ENCODE data around the gene EML6. TPM values are rescaled to one million over a fixed set of nuclear protein-coding genes. Genes with fewer than 3 reads are reported as not detected.

EML6 gene
- total RNA-seq, 1 experiment from 2014 or later: 6.6 TPM

- POLR2A ChIA-PET: no interaction called here
- DNase-seq (ENCODE audit: low read depth, low spot score) (no peak), ATAC-seq (no peak)
- no peaks in the 10 kb centered on the region for H4K20me1 ChIP-seq (ENCODE audit: insufficient read depth)
- RAD21 ChIA-PET (ENCODE audit: low non-redundant PET in 1 of 2, low total read pairs in 2 of 2, uncharacterized antibody in 2 of 2, unreplicated experiment in 2 of 2): no interaction called here
- H3K79me2 ChIP-seq (ENCODE audit: insufficient read depth, low read length): no peaks in the 10 kb centered on the region
- no peaks in the 10 kb centered on the region for H3K36me3 ChIP-seq (ENCODE audit: control insufficient read depth in 1 of 2, insufficient read depth in 2 of 2, low read length in 2 of 2)
- no peaks in the 10 kb centered on the region for H3K9me3 ChIP-seq (ENCODE audit: control insufficient read depth in 1 of 2, insufficient read depth in 1 of 2, low read depth in 1 of 2, low read length in 2 of 2)
- no peak overlapping the region for H3K9ac ChIP-seq (ENCODE audit: low read length)
- intact Hi-C loops (cut with micrococcal nuclease): loop anchor here (5.0 to 10.0 kb wide), 2 partner anchors 47 to 109 kb away; no protein-coding TSS in a partner anchor
- H2AFZ ChIP-seq (ENCODE audit: low read depth, low read length, poor library complexity, severe bottlenecking): no peak overlapping the region
- H3K4me1 ChIP-seq (ENCODE audit: control insufficient read depth in 1 of 2, insufficient read depth in 2 of 2, low read length in 2 of 2): peaks cover 3 to 32% of the 10 kb centered on the region in 2 experiments; a peak in 3 of 4 replicates
- no peaks in the 10 kb centered on the region for H3K27me3 ChIP-seq (ENCODE audit: insufficient read depth, low read length)
- CTCF ChIA-PET: no interaction called here
- TF ChIP-seq FOSL1 (IDR thresholded peaks at IDR 0.05; ENCODE audit: low read depth) (no peak), MAX (IDR thresholded peaks at IDR 0.05) (no peak), YY1 (IDR thresholded peaks at IDR 0.05; ENCODE audit: extremely low read depth, insufficient replicate concordance, low read depth, low read length) (no peak), EZH2phosphoT487 (IDR thresholded peaks at IDR 0.05; ENCODE audit: borderline replicate concordance) (no peak), SRF (IDR thresholded peaks at IDR 0.05; ENCODE audit: low read depth) (no peak), CEBPB (IDR thresholded peaks at IDR 0.05; ENCODE audit: low read depth) (no peak), SP1 (IDR thresholded peaks at IDR 0.05; ENCODE audit: low read depth) (no peak), POLR2A (IDR thresholded peaks at IDR 0.05; ENCODE audit: borderline replicate concordance, extremely low read depth, insufficient read depth, insufficient read length) (no peak), EGR1 (IDR thresholded peaks at IDR 0.05; ENCODE audit: low read depth) (no peak), POLR2AphosphoS5 (IDR thresholded peaks at IDR 0.05; ENCODE audit: low read depth, low read length) (no peak), TCF7L2 (IDR thresholded peaks at IDR 0.05; ENCODE audit: borderline replicate concordance, extremely low read depth, insufficient read depth, insufficient read length) (no peak), REST (IDR thresholded peaks at IDR 0.05; ENCODE audit: low read depth) (no peak), JUND (IDR thresholded peaks at IDR 0.05) (no peak), ELF1 (IDR thresholded peaks at IDR 0.05; ENCODE audit: borderline replicate concordance, low read depth) (no peak), ZNF274 (IDR thresholded peaks at IDR 0.05; ENCODE audit: low read depth, low read length) (no peak)
- TF ChIP-seq, protein P1, sequence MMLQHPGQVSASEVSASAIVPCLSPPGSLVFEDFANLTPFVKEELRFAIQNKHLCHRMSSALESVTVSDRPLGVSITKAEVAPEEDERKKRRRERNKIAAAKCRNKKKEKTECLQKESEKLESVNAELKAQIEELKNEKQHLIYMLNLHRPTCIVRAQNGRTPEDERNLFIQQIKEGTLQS (IDR thresholded peaks at IDR 0.05): no peak
- TF ChIP-seq, protein P2, sequence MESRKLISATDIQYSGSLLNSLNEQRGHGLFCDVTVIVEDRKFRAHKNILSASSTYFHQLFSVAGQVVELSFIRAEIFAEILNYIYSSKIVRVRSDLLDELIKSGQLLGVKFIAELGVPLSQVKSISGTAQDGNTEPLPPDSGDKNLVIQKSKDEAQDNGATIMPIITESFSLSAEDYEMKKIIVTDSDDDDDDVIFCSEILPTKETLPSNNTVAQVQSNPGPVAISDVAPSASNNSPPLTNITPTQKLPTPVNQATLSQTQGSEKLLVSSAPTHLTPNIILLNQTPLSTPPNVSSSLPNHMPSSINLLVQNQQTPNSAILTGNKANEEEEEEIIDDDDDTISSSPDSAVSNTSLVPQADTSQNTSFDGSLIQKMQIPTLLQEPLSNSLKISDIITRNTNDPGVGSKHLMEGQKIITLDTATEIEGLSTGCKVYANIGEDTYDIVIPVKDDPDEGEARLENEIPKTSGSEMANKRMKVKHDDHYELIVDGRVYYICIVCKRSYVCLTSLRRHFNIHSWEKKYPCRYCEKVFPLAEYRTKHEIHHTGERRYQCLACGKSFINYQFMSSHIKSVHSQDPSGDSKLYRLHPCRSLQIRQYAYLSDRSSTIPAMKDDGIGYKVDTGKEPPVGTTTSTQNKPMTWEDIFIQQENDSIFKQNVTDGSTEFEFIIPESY (IDR thresholded peaks at IDR 0.05; ENCODE audit: extremely low read depth, insufficient replicate concordance, low read length): no peak
- TF ChIP-seq, protein P3, sequence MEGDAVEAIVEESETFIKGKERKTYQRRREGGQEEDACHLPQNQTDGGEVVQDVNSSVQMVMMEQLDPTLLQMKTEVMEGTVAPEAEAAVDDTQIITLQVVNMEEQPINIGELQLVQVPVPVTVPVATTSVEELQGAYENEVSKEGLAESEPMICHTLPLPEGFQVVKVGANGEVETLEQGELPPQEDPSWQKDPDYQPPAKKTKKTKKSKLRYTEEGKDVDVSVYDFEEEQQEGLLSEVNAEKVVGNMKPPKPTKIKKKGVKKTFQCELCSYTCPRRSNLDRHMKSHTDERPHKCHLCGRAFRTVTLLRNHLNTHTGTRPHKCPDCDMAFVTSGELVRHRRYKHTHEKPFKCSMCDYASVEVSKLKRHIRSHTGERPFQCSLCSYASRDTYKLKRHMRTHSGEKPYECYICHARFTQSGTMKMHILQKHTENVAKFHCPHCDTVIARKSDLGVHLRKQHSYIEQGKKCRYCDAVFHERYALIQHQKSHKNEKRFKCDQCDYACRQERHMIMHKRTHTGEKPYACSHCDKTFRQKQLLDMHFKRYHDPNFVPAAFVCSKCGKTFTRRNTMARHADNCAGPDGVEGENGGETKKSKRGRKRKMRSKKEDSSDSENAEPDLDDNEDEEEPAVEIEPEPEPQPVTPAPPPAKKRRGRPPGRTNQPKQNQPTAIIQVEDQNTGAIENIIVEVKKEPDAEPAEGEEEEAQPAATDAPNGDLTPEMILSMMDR (IDR thresholded peaks at IDR 0.05 in 2 of 3, conservative IDR thresholded peaks at IDR 0.05 in 1 of 3; ENCODE audit: borderline replicate concordance in 1 of 3, insufficient read depth in 1 of 3, low read depth in 2 of 3, low read length in 2 of 3): no peak
- H3K9me2 ChIP-seq (ENCODE audit: insufficient read depth): no peaks in the 10 kb centered on the region
- TSS peak; percentile 20 for BruUV-seq (replicated peaks)
- no peak overlapping the region for H3K27ac ChIP-seq (ENCODE audit: low read depth, low read length)
- H3K4me2 ChIP-seq (ENCODE audit: low read length): no peak overlapping the region
- no peak overlapping the region for H3K4me3 ChIP-seq (replicated peaks in 1 of 2; ENCODE audit: low read depth in 1 of 2, low read length in 2 of 2)
These were observed 2.1 kb downstream of the EML6 start for GRCh38 chr2:54725343-54726099.

All from HCT116 (cell line).